Hair follicular keratinocyte (primary cell): ENCODE measurements around the gene AHDC1. TPM values are rescaled to one million over a fixed set of nuclear protein-coding genes. Genes with fewer than 3 reads are reported as not detected.

ENCODE experiments used
- total RNA-seq: library from RNA; depleted of rRNA; stranded (reverse); fragments of >200 nt; gene quantifications from 2 replicates; pipeline ENCODE4 v1.2.3, GENCODE V29; 2015

The AHDC1 gene, protein sequence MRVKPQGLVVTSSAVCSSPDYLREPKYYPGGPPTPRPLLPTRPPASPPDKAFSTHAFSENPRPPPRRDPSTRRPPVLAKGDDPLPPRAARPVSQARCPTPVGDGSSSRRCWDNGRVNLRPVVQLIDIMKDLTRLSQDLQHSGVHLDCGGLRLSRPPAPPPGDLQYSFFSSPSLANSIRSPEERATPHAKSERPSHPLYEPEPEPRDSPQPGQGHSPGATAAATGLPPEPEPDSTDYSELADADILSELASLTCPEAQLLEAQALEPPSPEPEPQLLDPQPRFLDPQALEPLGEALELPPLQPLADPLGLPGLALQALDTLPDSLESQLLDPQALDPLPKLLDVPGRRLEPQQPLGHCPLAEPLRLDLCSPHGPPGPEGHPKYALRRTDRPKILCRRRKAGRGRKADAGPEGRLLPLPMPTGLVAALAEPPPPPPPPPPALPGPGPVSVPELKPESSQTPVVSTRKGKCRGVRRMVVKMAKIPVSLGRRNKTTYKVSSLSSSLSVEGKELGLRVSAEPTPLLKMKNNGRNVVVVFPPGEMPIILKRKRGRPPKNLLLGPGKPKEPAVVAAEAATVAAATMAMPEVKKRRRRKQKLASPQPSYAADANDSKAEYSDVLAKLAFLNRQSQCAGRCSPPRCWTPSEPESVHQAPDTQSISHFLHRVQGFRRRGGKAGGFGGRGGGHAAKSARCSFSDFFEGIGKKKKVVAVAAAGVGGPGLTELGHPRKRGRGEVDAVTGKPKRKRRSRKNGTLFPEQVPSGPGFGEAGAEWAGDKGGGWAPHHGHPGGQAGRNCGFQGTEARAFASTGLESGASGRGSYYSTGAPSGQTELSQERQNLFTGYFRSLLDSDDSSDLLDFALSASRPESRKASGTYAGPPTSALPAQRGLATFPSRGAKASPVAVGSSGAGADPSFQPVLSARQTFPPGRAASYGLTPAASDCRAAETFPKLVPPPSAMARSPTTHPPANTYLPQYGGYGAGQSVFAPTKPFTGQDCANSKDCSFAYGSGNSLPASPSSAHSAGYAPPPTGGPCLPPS (N-terminal part only)
- total RNA-seq, result 7.3 and 8.4 TPM in 2 replicates

DNA sequence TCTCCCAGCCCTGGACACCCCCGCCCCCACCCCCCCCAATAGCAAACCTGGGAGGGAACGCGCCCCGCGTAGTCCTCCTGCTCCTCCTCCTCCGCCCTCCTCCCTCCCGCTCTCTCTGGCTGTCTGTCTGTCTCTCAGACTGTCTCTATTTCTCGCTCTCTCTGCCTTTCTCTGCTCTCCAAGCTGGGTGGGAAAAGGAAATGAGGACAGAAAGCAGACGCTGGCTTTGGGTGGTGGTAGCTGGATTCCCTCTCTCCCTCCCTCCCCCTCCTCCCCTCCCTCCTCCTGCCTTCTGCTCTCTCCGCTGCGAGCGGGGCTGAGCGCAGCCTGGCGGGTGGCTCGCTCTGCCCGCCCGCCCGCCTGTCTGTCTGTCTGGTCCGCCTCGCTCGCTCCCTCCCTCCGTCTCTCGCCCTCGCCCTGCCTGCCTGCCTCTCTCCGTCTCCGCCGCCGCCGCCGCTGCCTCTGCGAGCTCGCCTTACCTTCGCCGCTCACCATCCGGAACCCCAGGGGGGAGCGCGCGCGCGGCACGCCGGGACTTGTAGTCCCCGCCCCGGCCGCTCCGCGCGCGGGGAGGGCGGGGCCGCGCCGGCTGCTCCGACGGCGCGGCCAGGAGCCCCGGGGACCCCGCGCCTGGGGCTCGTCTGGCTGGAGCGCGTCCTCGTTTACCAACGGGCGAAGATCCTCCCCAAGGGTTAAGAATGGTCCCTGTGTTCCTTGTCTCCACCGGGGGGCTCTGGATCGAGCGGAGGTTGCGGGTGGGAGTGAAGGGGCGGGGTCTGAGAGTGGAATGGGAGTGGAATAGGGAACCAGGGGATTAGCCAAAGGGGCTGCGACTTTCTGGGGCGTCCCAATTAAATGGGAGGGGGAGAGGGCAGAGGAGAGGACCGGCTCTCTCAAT lies at the start of gene AHDC1:
AHDC1 (minus strand) TSS at position 464 of the 898 bp plus-strand sequence. CDS start 52,029 bp downstream, outside the sequence.

DNA sequence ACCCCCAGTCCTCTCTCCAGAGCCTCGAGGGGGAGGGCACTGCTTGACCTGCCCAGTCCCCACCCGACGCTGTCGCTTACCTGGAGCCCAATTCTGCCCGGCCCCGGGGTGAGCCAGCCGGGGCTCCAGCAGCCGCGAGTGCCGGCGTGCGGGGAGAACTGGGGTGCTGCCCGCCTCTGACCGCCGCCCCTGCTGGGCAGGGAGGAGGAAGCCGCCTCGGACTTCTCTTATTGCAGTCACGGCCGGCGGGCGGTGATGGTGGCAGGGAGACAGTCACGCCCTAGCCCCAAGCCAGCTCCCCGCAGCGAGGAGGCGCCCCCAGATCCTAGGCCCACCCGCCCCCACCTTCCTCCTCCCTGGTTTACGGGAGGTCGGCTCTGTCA lies 31.0 kb upstream of the AHDC1 start, which contains the start of gene FGR:
FGR (minus strand) TSS at position 201 of the 383 bp plus-strand sequence. CDS start 11,269 bp downstream, outside the sequence.

DNA sequence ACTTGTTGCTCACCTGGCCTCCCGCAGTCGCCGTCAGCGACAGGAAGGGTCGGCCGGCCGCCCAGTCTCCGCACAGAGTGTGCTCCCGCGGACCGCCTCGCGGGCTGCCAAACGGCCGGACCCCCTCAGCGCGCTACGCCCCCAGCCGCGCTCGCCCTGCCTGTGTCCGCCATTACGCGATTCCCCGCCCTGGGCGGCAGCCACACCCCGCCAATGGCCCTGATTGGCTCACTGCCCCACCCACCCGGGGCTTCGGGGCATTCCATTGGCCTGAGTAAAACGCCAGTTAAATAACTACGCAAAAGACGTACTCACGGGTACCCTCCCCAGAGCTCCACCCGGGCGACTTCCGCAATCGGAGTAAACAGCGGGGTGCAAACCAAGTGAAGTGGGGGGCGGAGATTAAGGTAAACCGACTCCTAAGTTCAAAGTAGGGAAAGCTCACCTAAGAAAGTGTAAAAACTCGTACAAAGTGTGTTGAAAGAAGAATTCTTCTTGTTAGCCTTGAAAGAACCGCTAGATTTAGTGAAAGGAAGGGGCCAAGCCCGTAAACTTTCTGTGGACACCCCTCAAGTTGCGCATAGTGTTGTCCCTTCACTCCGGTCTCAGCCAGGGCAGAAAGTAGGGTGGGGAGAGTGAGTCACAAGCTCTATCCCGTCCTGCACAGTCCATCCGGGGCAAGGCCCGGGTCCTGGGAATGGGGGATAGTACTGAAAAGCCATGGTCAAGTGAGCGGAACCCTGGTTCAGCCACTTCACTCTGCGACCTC lies 113.8 kb downstream of the AHDC1 start, which contains the start of gene WASF2:
WASF2 (minus strand) TSS at position 195 of the 769 bp plus-strand sequence. CDS start 61,277 bp downstream, outside the sequence.

Other genes with a start within 250 kb of the AHDC1 start
- 10.7 and 17.0 TPM in 2 replicates for gene MAP3K6, start 237.2 kb downstream of the AHDC1 start, total RNA-seq
- gene FCN3, start 229.3 kb downstream of the AHDC1 start, total RNA-seq, result not detected in 2 replicates
- gene CD164L2, start 220.8 kb downstream of the AHDC1 start, total RNA-seq, result 0.65 and 1.6 TPM in 2 replicates
- gene GPR3, start 211.5 kb downstream of the AHDC1 start, total RNA-seq, result 1.0 TPM in 2 replicates
- 20.8 and 33.3 TPM in 2 replicates for gene WASF2, start 114.0 kb downstream of the AHDC1 start, total RNA-seq
- gene FGR, start 31.0 kb upstream of the AHDC1 start, total RNA-seq, result 0.23 TPM in 1 of 2 replicates, not detected in the other
- 9.5 and 30.0 TPM in 2 replicates for gene IFI6, start 68.0 kb upstream of the AHDC1 start, total RNA-seq
- 10.3 and 13.4 TPM in 2 replicates for gene FAM76A, start 121.8 kb upstream of the AHDC1 start, total RNA-seq
- gene STX12, start 169.1 kb upstream of the AHDC1 start, total RNA-seq, result 20.2 and 28.3 TPM in 2 replicates
- gene PPP1R8, start 226.6 kb upstream of the AHDC1 start, total RNA-seq, result 28.7 and 41.9 TPM in 2 replicates